Activated CD4-positive, alpha-beta T cell treated with anti-CD3 and anti-CD28 coated beads for 1 hour (primary cell): ENCODE data around the gene KIF13A.
"Not testable (repeated sequence)": the region's sequence is repeated elsewhere in the genome, so short reads cannot be mapped to it uniquely, and the experiment has no call there.

ENCODE experiments used
- DNase-seq: peaks from one replicate; pipeline ENCODE4 v3.0.0-alpha.2; 2020

Gene KIF13A

DNA sequence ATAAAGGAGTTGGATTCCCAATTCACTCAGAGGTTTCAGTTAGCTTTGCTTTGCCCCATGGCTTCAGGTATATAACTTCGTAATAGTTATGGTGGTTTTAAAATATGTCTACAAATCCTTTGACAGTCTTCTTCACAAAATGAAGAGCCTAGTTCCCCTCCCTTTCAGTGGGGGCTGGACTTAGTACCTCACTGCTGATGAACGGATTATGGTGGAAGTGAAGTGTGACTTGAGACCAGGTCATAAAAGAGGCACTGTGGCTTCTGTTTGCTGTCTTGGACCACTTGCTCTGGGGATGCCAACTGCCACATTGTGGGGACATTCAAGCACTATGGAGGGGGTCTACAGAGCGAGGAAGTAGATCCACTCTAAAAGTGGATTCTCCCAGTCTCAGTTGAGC, 233.2 kb downstream of the KIF13A start:
- no peak for DNase-seq

DNA sequence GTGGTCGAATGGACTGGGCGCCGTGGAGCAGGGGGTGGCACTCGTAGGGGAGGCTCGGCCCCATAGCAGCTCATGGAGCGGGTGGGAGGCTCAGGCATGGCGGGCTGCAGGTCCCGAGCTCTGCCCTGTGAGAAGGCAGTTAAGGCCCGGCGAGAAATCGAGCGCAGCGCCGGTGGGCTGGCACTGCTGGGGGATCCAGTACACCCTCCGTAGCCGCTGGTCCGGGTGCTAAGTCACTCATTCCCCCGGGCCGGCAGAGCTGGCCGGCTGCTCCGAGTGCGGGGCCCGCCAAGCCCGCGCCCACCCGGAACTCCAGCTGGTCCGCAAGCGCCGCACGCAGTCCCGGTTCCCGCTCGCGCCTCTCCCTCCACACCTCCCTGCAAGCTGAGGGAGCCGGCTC, 242.1 kb downstream of the KIF13A start:
- not testable (repeated sequence) for DNase-seq

DNA sequence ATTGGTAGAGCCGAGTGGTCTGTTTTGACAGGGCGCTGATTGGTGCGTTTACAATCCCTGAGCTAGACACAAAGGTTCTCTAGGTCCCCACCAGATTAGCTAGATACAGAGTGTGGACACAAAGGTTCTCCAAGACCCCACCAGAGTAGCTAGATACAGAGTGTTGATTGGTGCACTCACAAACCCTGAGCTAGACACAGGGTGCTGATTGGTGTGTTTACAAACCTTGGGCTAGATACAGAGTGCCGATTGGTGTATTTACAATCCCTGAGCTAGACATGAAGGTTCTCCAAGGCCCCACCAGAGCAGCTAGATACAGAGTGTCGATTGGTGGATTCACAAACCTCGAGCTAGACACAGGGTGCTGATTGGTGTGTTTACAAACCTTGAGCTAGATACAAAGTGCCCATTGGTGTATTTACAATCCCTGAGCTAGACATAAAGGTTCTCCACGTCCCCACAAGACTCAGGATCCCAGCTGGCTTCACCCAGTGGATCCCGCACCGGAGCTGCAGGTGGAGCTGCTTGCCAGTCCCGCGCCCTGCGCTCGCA, 242.6 kb downstream of the KIF13A start:
- not testable (repeated sequence) for DNase-seq

DNA sequence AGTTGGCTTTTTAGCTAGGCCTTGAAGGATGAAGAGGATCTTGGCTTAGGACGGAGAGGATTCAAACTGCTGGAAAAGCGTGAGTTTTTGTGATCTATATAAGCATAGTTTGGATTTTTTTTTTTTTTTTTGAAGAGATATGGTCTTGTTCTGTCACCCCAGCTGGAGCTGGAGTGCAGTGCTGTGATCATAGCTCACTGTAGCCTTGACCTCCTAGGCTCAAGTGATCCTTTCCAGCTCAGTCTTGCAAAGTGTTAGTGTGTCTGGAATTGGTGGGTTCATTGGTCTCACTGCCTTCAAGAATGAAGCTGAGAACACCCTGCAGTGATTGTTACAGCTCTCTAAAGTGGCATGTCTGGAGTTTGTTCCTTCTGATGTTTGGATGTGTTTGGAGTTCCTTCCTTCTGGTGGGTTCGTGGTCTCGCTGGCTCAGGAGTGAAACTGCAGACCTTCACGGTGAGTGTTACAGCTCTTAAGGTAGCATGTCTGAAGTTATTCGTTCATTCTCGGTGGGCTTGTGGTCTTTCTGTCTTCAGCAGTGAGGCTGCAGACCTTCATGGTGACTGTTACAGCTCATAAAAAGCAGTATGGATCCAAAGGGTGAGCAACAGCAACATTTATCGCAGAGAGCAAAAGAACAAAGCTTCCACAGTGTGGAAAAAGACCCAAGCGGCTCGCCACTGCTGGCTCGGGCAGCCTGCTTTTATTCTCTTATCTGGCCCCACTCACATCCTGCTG, 243.2 kb downstream of the KIF13A start:
- DNase-seq, result no peak

DNA sequence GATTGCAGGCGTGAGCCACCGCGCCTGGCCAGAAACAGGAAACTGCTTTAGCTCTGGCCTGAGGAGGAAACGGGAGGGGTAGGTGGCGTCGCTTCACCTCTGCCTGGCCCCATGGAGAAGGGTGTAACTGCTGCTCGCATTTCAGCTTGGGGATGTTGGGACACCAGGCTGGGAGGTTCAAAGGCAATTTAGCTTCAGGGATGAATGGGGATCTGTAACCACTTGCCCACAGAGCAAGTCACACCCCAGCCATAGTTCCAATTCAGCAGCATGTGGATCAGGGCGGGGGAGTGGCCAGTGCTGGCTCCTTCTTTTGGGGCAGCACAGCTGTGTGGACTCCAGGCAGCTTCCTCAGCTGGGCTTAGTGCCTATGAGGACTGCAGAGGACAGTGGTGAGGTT, 245.9 kb downstream of the KIF13A start:
- DNase-seq, result no peak

DNA sequence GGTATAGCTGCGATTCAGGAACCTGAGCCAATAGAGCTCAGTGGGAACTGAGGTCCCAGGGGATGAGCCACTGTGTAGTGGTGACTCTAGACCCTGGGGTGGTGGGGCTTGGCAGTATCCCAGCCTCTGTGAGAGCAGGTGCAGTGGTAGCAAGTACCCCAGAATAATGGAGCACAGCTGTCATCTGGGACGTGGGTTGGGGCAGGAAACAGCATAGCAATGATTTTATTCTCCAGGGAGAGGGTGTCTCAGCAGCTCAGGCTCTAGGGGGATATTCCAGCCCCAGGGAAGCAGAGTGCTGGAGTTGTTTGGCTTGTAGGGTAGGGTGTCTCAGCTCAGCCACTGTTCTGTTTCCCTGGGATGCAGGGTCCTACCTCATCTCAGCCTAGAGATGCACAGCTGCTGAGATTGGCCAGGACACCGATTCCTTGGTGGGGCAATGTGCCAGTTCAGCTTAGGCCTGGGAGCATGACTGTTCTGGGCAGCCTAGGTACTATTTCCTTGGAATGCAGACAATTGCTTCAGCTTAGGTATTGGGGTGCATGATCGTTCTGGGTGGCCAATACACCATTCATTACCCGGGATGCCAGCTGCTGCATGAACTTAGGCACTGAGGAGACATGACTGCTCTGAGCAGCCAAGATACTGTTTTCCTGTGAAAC, 246.7 kb downstream of the KIF13A start:
- DNase-seq, result no peak

DNA sequence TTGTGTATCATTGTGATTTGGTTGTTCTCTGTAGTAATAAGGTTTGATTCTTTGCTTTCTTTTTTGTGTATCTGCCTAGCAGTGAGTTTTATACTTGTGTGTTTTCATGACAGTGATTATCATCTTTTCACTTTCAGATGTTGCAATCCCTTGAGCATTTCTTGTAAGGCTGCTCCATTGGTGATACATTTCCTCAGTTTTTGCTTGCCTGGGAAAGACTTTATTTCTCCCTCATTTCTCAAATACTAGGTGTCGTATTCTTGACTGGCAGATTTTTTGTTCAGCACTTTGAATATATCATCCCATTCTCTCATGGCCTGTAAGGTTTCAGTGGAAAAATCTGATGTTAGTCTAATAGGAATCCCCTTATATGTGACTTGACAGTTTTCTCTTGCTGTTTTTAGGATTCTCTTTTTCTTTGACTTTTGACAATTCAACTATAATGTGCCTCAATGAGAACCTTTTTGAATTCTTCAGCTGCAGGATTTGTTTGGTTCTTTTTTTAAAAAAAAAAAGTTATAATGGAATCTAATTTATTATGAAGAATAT, 249.7 kb downstream of the KIF13A start:
- DNase-seq, result no peak

DNA sequence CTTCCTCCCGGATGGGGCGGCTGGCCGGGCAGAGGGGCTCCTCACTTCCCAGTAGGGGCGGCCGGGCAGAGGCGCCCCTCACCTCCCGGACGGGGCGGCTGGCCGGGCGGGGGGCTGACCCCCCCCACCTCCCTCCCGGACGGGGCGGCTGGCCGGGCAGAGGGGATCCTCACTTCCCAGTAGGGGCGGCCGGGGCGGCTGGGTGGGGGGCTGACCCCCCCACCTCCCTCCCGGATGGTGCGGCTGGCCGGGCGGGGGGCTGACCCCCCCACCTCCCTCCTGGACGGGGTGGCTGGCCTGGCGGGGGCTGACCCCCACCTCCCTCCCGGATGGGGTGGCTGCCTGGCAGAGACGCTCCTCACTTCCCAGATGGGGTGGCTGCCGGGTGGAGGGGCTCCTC, 252.1 kb downstream of the KIF13A start:
- not testable (repeated sequence) for DNase-seq

DNA sequence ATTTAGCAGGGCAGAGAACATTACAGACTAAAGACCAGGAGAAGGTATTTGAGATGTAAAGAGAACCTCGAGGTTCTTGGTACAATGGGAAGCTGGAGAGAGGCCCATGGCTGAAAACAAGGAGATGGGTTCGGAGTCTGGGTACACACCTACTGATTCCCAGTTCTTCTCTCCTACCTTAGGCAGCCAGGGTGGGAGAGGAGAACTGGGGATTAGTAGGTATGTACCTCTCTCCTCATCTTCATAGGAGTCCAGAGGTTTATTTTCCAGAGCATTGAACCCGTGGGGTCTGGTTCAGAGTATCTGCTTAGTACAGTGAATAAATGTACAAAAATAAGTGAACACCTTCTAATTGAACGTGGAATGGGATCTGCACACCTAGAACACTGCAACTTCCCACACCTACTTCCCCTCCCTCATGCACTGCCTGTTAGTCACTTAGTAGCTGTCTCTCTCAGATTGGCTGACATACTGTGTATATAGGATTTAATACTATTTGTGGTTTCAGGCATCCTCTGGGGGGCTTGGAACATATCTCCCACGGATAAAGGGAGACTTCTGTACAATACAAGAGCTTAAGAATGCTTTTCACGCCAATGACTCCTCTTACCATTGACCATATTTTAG, 257.2 kb downstream of the KIF13A start:
- no peak for DNase-seq

DNA sequence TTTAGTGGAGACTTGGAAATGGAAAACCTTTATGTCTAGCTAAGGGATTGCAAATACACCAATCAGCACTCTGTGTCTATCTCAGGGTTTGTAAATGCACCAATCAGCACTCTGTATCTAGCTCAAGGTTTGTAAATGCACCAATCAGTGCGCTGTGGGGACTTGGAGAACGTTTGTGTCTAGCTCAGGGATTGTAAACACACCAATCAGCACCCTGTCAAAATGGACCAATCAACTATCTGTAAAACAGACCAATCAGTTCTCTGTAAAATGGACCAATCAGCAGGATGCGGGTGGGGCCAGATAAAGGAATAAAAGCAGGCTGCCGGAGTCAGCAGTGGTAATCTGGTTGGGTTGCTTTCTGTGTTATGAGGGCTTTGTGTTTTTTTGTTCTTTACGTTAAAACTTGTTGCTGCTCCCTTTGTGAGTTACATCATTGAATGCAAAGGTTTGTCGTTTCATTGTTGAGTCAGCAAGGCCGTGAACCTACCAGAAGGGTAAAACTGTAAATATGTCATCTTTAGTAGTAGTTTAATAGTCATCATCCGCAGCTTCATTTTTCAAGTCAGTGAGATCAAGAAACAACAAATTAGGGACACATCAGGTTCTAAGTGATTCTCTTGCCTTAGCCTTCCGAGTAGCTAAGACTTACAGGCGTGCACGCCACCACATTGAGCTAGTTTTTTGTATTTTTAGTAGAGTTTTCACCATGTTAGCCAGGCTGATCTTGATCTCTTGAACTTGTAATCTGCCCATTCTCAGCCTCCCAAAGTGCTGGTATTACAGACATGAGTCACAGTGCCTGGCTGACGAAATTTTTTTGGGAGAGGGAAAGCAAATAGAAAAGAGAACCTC, 258.0 kb downstream of the KIF13A start:
- no peak for DNase-seq

DNA sequence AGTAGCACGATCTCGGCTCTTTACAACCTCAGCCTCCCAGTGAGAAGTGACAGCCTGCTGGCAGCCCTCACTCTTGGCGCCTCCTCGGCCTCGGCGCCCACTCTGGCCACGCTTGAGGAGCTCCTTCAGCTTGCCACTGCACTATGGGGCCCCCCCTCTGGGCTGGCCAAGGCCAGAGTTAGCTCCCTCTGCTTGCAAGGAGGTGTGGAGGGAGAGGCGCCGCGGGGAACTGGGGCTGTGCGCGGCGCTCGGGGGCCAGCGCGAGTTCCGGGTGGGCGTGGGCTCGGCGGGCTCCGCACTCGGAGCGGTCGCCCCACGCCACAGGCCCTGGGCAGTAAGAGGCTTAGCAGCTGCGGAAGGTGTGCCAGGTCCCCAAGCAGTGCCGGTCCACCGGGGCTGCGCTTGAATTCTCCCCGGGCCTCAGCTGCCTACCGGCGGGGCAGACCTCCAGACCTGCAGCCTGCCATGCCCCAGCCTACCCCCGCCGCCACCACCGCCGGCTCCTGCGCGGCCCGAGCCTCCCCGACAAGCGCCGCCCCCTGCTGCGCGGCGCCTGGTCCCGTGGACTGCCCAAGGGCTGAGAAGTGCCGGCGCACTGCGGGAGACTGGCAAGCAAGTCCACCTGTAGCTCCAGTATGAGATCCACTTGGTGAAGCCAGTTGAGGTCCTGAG, 258.7 kb downstream of the KIF13A start:
- DNase-seq, result no peak

DNA sequence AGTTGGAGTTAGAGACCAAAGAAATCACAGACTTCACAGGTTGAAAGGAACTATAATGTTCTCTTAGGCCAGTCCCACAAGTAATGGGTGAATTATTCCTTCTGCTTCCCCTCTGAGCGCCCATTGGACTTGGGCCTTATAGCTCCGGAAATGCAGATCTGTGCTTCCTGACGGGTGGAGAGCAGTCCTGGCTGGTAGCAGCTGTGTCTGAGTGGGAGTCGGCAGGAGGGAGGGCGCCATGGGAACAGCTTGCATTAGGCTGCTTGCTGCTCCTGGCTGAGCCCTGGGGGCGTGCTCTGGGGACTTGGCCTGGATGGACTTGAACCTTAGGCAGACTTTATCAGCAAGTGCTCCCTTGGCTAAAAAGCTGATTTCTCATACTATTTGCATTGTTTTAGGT, 262.4 kb downstream of the KIF13A start:
- DNase-seq, result no peak

DNA sequence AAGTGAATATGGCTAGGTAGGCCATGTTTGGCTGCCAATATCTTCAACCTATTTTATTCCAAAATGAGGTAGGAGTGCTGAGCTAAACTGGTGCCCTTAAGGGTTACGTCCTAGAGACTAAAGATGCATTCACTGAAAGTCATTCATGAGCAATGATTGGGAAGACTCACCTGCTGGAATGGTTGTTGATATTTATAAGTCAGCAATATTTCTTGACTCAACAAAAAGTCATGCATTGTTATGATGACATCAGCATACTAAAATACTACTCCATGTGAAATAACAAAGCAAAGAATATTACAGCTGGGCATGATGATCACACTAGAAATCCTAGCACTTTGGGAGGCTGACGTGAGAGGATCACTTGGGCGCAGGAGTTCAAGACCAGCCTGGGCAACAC, 263.1 kb downstream of the KIF13A start:
- DNase-seq, result no peak

DNA sequence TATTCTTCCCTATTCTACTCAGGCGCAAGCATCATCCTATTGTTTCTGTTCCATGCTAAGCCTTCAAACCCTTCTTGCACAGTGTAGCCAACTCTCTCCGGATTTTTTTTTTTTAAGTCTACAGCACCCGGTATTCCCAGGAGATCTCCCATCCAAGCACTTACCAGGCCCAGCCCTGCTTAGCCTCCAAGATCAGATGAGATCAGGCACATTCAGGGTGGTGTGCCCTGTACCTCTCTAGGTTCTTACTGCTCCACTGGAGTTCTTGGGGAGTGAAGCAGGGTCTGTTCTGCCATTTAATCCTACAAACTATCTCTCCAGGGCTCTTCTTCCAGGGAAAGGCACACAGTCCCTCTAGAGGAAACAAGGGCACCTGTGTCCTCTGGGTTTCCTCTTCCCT, 265.8 kb downstream of the KIF13A start:
- DNase-seq, result no peak

DNA sequence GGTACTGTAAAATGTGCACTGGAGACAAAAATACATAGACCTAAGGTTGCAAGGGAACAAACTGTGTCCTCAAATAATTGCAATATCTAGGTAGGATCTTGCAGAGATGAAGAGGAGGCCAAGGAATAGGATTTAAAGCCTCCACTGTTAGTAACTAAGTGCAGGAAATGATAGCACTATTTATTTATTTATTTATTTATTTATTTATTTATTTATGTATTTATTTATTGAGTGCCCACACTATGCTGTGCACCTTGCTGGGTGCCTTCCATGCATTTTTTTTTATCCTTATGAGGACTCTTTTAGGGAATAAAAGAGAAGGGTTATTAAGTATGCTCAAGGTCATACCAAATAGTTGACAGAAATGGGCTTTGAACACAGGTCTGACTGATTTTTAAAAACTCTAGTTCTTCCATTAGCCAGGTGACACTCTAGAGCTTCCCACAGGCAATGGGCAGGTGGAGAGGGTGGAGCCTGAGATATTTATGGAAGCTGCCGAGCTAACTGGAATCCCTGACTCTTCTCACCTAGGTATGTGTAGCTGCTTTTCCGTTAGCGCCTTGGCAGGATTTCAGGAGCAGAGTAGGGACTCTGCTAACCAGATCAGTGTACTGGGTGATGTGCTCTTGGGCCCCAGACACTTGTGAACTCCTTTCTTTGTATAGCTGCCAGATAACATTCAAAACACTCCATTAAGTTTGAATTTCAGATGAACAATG, 268.0 kb downstream of the KIF13A start:
- DNase-seq, result no peak

DNA sequence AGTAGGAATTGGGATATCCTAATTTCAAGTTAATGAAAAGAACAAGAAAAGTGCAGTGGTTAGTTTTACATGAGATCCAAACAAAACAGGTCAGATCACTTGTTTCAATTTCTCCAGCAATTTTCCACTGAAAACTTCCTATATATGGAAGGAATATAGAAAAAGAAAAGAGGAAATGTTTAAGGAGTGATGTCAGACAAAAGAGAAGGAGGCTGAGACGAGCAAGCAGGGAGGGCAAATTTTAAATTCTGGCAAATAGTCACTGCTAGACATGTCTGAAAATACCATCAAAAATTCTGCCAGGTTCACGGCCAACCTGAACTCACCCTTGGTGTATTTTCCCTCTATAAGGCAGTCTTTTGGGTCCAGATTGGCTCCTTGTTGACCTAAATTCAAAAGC, 271.2 kb downstream of the KIF13A start:
- DNase-seq, result no peak

DNA sequence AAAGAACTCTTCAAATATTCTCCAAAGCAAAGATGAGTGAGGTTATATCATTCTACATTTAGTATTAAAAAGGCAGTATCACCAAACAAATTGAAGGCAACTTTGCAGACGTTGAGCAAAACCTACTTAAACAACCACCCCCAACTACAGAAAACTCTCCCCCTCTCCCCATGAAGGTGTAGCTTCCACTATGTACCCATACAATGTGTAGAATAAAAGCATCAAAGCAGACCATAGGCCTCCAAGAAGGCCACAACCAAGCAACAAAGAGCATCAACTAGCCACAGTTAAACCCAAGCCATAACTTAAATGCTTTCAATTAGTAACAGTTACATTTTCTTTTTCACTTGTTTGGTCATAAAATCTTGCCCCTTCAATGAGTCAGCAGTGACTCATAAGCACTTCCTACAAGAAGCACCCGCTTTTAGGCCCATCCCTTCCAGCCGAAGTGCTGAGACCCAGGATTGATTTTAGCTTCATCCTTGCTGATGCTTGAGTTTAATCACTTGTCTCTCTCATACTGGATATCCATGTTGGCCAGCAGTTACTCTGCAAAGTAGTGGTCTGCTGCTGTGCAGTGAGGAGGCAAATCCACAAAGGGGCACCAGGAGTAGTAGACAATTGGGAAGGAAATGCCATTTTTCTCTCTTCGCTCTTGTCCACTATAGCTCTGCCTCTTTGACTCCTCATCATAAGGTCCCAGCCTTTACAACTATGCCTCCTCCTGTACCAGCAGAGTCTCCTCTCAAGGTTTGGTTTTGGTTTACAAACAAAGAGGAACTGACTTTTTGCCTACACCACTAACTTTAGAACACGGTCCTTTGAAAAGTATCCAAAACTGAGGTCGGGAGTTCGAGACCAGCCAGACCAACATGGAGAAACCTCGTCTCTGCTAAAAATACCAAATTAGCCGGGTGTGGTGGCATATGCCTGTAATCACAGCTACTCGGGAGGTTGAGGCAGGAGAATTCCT, 272.3 kb downstream of the KIF13A start:
- DNase-seq, result no peak

DNA sequence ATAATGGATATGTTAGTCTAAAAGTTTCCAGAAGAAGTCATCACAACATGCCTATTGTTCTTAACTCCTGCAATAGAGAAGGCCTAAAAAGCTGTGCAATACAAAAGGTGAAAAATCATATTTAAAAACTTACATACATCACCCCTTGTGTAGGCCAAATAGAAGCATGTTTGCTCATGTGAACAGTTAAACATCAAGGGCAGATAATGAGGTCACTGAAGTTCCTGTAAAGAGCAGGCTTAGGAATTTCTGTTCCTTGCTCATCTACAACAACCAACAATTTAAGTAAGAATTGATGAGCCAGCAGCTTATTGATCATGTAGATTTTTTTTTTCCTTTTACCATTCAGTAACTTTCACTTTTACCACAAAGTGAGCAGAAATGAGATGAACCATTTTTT, 273.3 kb downstream of the KIF13A start:
- no peak for DNase-seq

DNA sequence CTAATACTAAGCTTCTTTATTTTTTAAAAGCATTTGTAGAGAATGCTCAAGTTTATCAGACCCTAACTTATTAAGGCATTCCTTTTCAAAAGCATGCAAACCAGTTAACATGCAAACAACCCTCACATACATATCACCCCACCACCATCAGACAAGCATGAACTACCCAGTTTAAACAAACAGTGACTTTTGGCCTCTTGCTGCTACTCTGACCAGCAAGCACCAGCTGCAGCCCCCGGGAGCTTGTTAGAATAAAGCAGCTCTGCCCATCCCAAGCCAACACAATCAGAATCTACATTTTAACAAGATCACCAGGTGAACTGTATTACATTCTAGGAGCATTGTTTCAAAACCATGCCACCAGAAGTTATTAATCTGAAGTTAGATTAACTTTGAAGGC, 274.9 kb downstream of the KIF13A start:
- no peak for DNase-seq

DNA sequence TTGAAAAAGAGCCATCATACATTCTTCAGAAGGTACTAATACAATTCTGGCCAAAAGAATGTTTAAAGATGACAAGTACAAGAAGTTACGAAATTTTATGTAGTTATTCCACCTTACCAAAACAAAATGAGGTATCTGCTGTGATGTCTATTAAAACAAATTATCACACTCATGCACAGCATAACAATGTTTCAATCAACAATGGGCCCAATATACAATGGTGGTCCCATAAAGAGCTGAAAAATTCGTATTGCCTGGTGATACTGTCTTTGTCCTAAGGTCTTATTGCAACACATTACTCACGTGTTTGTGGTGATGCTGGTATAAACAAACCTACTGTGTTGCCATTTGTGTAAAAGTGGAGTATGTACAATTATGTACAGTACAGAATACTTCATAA, 277.1 kb downstream of the KIF13A start:
- no peak for DNase-seq
